AG09319 (cell line): Measurements from ENCODE around the gene SHC4.

Experiments
- DNase-seq: peaks from one replicate; pipeline ENCODE4 v3.0.0-alpha.2; 2010; ENCODE audit warnings: low read depth; ENCODE audit errors: extremely low read depth
- TF ChIP-seq, protein P1 (sequence below): IDR thresholded peaks from 2 replicates; pipeline ENCODE4 v1.5.1; 2011; ENCODE audit warnings: low read depth, mild to moderate bottlenecking, inconsistent platforms, low read length, moderate library complexity

Gene SHC4

DNA sequence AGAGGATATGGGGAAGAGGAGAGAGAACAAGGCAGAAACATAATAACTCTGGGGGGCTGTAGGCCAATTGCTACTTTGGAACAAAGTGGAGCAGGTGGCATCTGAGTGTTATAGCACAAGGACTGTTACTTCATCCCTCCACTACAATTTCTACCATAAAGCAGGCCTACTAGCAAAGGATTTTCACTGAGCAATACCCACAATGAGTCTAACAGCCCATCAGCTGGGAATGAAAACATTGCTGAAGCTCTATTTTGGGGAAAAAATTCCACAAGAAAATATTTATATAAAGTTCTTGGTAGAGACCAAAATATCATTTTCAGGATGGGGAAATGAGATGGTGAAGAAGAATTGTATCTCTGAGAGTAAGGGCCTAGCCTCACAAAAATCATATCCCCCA, 3.6 kb upstream of the SHC4 start:
- TF ChIP-seq, protein P1, sequence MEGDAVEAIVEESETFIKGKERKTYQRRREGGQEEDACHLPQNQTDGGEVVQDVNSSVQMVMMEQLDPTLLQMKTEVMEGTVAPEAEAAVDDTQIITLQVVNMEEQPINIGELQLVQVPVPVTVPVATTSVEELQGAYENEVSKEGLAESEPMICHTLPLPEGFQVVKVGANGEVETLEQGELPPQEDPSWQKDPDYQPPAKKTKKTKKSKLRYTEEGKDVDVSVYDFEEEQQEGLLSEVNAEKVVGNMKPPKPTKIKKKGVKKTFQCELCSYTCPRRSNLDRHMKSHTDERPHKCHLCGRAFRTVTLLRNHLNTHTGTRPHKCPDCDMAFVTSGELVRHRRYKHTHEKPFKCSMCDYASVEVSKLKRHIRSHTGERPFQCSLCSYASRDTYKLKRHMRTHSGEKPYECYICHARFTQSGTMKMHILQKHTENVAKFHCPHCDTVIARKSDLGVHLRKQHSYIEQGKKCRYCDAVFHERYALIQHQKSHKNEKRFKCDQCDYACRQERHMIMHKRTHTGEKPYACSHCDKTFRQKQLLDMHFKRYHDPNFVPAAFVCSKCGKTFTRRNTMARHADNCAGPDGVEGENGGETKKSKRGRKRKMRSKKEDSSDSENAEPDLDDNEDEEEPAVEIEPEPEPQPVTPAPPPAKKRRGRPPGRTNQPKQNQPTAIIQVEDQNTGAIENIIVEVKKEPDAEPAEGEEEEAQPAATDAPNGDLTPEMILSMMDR, result no peak
- DNase-seq, result no peak

DNA sequence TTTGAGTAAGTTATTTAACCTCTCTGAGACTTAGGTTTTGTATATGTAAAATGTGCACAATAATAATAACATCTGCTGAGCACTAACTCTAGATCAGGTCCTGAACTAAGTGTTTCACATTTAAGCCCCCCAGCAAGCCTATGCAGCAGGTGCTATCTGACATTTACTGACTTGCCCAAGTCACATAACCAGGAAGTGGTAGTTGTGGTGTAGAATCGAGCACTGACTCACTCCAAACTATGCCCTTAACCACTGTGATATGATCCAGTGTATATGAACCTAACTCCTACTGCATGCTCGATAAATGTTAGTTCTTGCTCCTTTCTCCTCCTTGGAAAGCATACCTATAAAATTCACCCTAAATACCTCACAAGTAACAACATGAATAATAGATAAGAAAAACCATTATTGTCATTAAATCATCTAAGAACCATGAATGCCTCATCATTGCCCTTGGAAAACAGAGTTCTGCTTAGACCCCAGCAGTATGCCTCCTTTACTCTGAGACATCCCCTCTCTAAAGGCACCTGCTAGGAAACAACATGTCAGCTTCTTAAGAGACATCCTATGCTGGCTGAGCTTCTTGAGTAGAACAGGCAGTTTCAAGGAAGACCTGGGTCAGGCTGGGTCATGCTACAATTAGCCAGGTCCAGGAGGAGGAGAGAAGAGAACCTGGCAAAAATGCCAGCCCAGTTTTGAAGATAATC, 3.0 kb upstream of the SHC4 start:
- TF ChIP-seq, protein P1, result no peak
- DNase-seq, result no peak

DNA sequence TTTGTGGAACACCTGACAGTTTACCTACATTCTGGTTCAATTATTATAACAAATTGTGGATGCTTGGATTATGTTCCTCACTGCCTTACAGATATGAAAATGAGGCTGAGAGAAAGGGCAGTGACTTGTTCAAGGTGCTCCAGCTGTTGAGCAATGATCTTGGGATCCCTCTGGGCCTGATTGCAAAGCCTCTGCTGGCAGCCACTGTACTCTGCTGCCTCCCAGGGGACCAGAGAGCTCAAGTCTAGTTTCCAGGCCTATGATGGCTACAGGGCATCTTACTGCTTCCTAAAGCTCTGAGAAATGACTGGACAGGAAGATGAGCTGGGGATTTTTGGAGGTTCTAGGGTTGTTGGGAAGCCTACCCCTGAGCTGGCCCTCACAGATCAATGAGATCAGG, 2.3 kb upstream of the SHC4 start:
- DNase-seq, result no peak
- TF ChIP-seq, protein P1, result no peak; the same call in 1 of the 2 replicates

DNA sequence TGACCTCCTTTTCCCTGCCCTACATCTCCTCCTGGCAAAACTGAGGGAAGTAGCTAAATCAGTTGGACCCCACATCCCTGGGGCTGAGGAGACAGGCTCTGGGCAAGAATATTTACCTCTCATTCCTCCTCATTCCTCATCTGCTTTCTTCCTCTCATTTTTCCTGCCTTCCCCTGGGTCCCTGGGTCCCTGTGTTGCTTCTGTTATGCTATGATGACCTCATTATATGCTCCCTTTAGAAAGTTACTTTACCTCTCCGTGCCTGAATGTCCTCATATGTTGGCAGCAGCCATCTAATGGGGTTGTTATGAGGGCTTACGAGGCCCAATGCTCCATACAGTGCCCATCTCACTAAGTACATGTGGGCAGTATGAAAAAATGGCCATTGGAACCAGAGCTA, 1.2 kb upstream of the SHC4 start:
- DNase-seq, result no peak
- TF ChIP-seq, protein P1, result no peak

DNA sequence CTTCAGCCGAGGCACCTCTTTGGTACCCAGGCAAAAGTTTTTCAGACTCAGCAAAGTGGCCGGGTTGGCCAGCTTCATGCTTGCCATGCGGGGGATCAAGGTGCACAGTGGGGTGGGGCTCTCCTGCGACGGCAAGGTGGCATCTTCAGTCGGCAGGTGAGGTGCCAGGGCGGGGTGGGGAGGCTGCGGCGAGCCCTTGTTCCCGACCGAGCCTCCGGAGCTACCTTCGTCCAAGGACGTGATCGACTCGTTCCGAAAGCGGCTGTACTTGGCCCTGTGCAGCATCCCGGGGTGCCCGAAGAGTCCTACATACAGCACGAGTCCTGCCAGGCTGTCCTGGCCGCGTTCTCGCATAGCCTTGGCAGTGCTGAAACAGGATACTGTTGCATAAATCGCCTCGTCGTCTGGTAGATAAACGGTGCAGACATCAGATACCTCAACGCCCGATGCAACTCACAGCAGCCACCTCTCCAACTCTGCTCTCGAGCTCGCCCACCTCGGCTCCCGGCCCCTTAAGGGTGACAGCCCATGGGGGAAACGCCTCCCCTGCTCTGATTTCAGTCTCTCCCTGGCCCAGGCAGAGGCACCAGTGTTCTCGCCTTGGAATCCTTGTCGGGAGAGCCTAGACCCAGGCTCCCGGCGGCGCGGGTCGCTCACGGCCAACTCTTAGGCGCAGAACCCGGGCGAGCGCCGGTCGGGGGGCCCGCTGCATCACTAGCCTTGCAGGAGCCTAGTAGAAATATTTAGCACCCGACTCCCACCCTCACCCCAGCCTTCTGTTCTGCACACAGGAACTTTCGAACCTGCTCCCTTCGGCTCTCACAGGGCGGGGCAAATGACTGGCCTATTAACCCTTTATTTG, 826 bp downstream of the SHC4 start:
- DNase-seq, result no peak

DNA sequence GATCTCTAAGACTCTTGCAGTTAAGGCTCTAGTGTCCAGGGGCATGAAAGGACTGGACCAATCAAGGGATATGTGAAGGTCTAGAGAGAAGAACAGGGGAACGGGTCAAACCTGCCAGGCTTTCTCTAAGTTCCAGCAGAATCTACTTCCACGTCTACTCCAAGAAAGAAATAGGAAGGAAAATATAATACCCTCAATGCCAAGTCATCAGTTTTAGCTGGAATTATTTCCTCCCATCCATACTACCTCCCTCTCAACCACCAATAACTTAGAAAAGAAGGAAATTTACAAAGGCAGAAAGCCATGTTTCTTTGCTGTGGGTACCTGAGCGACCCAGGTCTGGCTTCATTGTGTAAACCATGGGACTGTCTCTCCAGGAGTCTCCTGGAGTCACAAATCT, 7.8 kb downstream of the SHC4 start:
- no peak for DNase-seq
- TF ChIP-seq, protein P1, result no peak

More for the DNA sequence above, 826 bp downstream of the SHC4 start:
- TF ChIP-seq, protein P1, result no peak

DNA sequence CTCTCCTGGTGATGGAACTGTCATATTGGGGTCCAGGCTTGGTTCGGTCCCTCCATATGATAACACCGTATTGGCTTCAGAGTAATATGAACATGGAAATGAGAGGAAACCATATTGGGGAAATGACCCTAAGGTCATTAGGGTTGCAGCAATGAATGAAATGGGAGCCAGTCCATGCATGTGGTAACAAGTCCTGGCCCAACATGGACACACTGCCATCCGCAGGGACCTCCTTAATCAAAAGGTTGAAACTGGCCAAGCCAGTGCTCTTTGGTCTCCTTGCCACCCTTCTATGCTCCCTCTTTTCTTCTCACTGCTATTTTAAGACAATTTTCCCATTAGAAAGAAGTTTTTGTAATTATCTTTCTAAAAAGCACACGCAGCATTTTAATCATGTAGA, 8.3 kb downstream of the SHC4 start:
- TF ChIP-seq, protein P1, result no peak
- no peak for DNase-seq
